ENCODE results near the gene PMF1. TPM values are rescaled to one million over a fixed set of nuclear protein-coding genes. Genes with fewer than 3 reads are reported as not detected.
A peak's percentile ranks its signal among the peaks of the same experiment; 100 is the strongest.
"Not testable (repeated sequence)": the region's sequence is repeated elsewhere in the genome, so short reads cannot be mapped to it uniquely, and the experiment has no call there.

The PMF1 gene
- total RNA-seq, 1 donor from 2014 or later, result 81.8 TPM

- H3K4me3 ChIP-seq (ENCODE audit: low read depth, low read length), result no peak overlapping the region
- TF ChIP-seq CTCF (IDR thresholded peaks at IDR 0.05; ENCODE audit: insufficient read depth, low read length, poor library complexity, severe bottlenecking), result no peak
- H3K36me3 ChIP-seq (ENCODE audit: control insufficient read depth, insufficient read depth, low read length), result no peaks in the 10 kb centered on the region
- DNase-seq (ENCODE audit: low read depth), result no peak
- H3K27me3 ChIP-seq (ENCODE audit: control insufficient read depth, insufficient read depth, low read length), result no peaks in the 10 kb centered on the region
Measured at GRCh38 chr1:156212130-156212529, 677 bp upstream of the PMF1 start.

- no peak for TF ChIP-seq CTCF (IDR thresholded peaks at IDR 0.05; ENCODE audit: insufficient read depth, low read length, poor library complexity, severe bottlenecking)
- Histone ChIP-seq H3K36me3 (ENCODE audit: control insufficient read depth, insufficient read depth, low read length) (no peaks in the 10 kb centered on the region), H3K4me3 (ENCODE audit: low read depth, low read length) (peak overlapping the region; percentile 63), H3K27me3 (ENCODE audit: control insufficient read depth, insufficient read depth, low read length) (no peaks in the 10 kb centered on the region)
- DNase-seq (ENCODE audit: low read depth), result no peak
Measured at GRCh38 chr1:156213644-156213966, 798 bp downstream of the PMF1 start.

- Histone ChIP-seq H3K4me3 (ENCODE audit: low read depth, low read length) (no peak overlapping the region), H3K36me3 (ENCODE audit: control insufficient read depth, insufficient read depth, low read length) (no peaks in the 10 kb centered on the region), H3K27me3 (ENCODE audit: control insufficient read depth, insufficient read depth, low read length) (no peaks in the 10 kb centered on the region)
- no peak for TF ChIP-seq CTCF (IDR thresholded peaks at IDR 0.05; ENCODE audit: insufficient read depth, low read length, poor library complexity, severe bottlenecking)
- DNase-seq (ENCODE audit: low read depth), result no peak
Measured at GRCh38 chr1:156214024-156214748, 1.4 kb downstream of the PMF1 start.

GRCh38 chr1:156216361-156217086, 3.7 kb downstream of the PMF1 start:
- not testable (repeated sequence) for H3K27me3 ChIP-seq (ENCODE audit: control insufficient read depth, insufficient read depth, low read length); H3K36me3 ChIP-seq (ENCODE audit: control insufficient read depth, insufficient read depth, low read length); H3K4me3 ChIP-seq (ENCODE audit: low read depth, low read length); DNase-seq (ENCODE audit: low read depth)

GRCh38 chr1:156217871-156218270, 5.1 kb downstream of the PMF1 start:
- DNase-seq (ENCODE audit: low read depth), result no peak
- Histone ChIP-seq H3K27me3 (ENCODE audit: control insufficient read depth, insufficient read depth, low read length) (no peaks in the 10 kb centered on the region), H3K36me3 (ENCODE audit: control insufficient read depth, insufficient read depth, low read length) (no peaks in the 10 kb centered on the region), H3K4me3 (ENCODE audit: low read depth, low read length) (no peak overlapping the region)
- no peak for TF ChIP-seq CTCF (IDR thresholded peaks at IDR 0.05; ENCODE audit: insufficient read depth, low read length, poor library complexity, severe bottlenecking)

- no peak overlapping the region for H3K4me3 ChIP-seq (ENCODE audit: low read depth, low read length)
- no peak for TF ChIP-seq CTCF (IDR thresholded peaks at IDR 0.05; ENCODE audit: insufficient read depth, low read length, poor library complexity, severe bottlenecking)
- H3K36me3 ChIP-seq (ENCODE audit: control insufficient read depth, insufficient read depth, low read length), result no peaks in the 10 kb centered on the region
- no peaks in the 10 kb centered on the region for H3K27me3 ChIP-seq (ENCODE audit: control insufficient read depth, insufficient read depth, low read length)
- no peak for DNase-seq (ENCODE audit: low read depth)
Measured at GRCh38 chr1:156220226-156220625, 7.4 kb downstream of the PMF1 start.
